Ascending aorta (tissue), 2 donors: ENCODE results near the gene DEDD. TPM values are rescaled to one million over a fixed set of nuclear protein-coding genes. Genes with fewer than 3 reads are reported as not detected.

ENCODE experiments used
- DNase-seq, 2 donors: peaks; one replicate each; pipeline ENCODE4 v3.0.0-alpha.2; 2019; ENCODE audit warnings: low spot score in 2 of 2
- H3K27ac ChIP-seq, 2 donors: fragments of 200-600 bp; sonication (generic); one replicate each; pipeline ENCODE4 v1.5.1; 2016 to 2017; ENCODE audit warnings: mild to moderate bottlenecking in 1 of 2
- H3K27me3 ChIP-seq: fragments of 200-600 bp; sonication (generic); one replicate; pipeline ENCODE4 v1.5.1; 2017
- H3K36me3 ChIP-seq, 2 donors: fragments of 200-600 bp; sonication (generic); one replicate each; pipeline ENCODE4 v1.5.1; 2016
- H3K4me1 ChIP-seq, 2 donors: fragments of 200-600 bp; sonication (generic); one replicate each; pipeline ENCODE4 v1.5.1; 2016 to 2017; ENCODE audit warnings: mild to moderate bottlenecking in 1 of 2
- H3K4me3 ChIP-seq, 2 donors: fragments of 200-600 bp; sonication (generic); one replicate each; pipeline ENCODE4 v1.5.1; 2016 to 2017; ENCODE audit warnings: mild to moderate bottlenecking in 1 of 2
- H3K9me3 ChIP-seq, 2 donors: fragments of 200-600 bp; sonication (generic); one replicate each; pipeline ENCODE4 v1.5.1; 2016
- CTCF ChIP-seq, 3 experiments: fragments of 200-600 bp in 2 of 3; fragments of 450-650 bp in 1 of 3; sonication (generic) in 2 of 3; IDR thresholded peaks; one replicate each; pipeline ENCODE4 v1.5.1; 2016 to 2019; ENCODE audit warnings: antibody characterized with exemption in 3 of 3, mild to moderate bottlenecking in 1 of 3, moderate library complexity in 1 of 3
- intact Hi-C: fragments of 100-400 bp; cut with DNase I; formaldehyde crosslinking; loops from one replicate; pipeline ENCODE4 v1.15.1; 2023
- total RNA-seq: library from RNA; depleted of rRNA; stranded (reverse); fragments of >200 nt; gene quantifications from one replicate; pipeline ENCODE4 v1.1.0, GENCODE V29; 2016

DEDD gene
- total RNA-seq, 1 donor from 2014 or later, result 27.8 TPM

GRCh38 chr1:161090617-161091016, 41.9 kb downstream of the DEDD start:
- intact Hi-C loops, result loop anchor here (10.0 kb wide), 2 partner anchors 256 to 366 kb away; no protein-coding TSS in a partner anchor
- Histone ChIP-seq H3K27ac (no peak overlapping the region), H3K4me3 (no peak overlapping the region), H3K9me3 (no peaks in the 10 kb centered on the region), H3K27me3 (no peaks in the 10 kb centered on the region), H3K36me3 (no peaks in the 10 kb centered on the region), H3K4me1 (no peaks in the 10 kb centered on the region)
- DNase-seq, result no peak
- no peak for TF ChIP-seq CTCF (IDR thresholded peaks at IDR 0.05)

DNA sequence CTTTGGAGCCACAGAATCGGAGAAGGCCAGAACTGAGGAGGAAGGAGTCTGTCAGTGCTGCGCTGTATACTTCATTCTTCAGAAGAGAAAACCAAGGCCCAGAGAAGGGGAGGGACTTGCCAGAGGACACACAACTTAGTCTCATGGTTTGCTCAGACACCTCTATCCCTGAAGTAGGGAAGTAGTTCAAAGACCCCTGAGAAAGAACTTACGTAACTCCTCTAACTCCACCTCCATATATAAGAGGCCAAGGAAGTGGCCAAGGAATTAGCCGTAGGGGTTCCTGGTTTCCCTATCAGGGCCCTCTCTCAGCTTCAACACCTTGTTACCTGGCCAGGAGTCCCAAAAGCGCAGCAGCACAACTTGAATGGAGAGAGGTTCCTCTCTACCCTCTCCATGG, 42.5 kb downstream of the DEDD start:
- no peak for DNase-seq
- TF ChIP-seq CTCF (IDR thresholded peaks at IDR 0.05), result no peak
- H3K4me3 ChIP-seq, result no peak overlapping the region

GRCh38 chr1:161089251-161089924, 43.1 kb downstream of the DEDD start, which contains the start of gene NECTIN4:
Gene NECTIN4, minus strand, starts transcription at chr1:161089558. Its CDS starts 262 bp downstream, at chr1:161089296.
- no peaks in the 10 kb centered on the region for H3K4me1 ChIP-seq
- H3K27me3 ChIP-seq, result no peaks in the 10 kb centered on the region
- H3K9me3 ChIP-seq, result no peaks in the 10 kb centered on the region
- DNase-seq, result peak in 1 of 2 donors; percentile 60
- TF ChIP-seq CTCF (IDR thresholded peaks at IDR 0.05), result no peak
- H3K4me3 ChIP-seq, result no peak within 1 kb of the TSS
- H3K27ac ChIP-seq, result no peak within 1 kb of the TSS
- no peaks in the 10 kb centered on the region for H3K36me3 ChIP-seq
- intact Hi-C loops, result no loop called here

More for the DNA sequence above, 42.5 kb downstream of the DEDD start:
- Histone ChIP-seq H3K9me3 (no peaks in the 10 kb centered on the region), H3K27me3 (no peaks in the 10 kb centered on the region), H3K4me1 (no peaks in the 10 kb centered on the region), H3K36me3 (no peaks in the 10 kb centered on the region), H3K27ac (no peak overlapping the region)
- intact Hi-C loops, result loop anchor here (10.0 kb wide), 2 partner anchors 255 to 365 kb away; no protein-coding TSS in a partner anchor

DNA sequence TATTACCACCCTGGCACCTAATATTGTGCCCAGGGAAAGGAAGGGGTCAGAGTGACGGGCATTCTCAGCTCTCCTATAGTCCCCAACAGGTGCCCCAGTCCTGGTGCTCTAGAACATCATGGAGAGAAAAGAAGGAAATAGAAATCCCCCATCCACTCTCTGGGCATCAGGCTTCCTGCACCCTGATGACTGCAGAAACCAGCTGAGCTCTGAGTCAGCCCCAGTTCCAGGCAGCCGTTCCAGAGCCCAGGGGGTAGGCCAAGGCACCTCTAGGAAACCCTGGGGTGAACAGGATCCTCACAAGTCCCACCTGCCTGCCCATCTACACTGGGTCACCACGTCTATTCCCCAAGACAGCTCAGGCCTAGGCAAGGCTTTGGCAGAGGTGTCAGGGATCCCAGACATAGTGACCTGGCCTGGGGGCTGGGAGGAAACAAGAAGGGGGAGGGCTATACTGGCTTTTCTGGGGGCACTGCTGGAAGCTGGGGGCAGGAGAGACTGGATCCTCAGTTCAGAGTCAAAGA, 43.8 kb downstream of the DEDD start:
- Histone ChIP-seq H3K27me3 (no peaks in the 10 kb centered on the region), H3K36me3 (no peaks in the 10 kb centered on the region), H3K4me3 (no peak overlapping the region), H3K27ac (no peak overlapping the region), H3K9me3 (no peaks in the 10 kb centered on the region), H3K4me1 (no peaks in the 10 kb centered on the region)
- DNase-seq, result no peak
- intact Hi-C loops, result no loop called here
- TF ChIP-seq CTCF (IDR thresholded peaks at IDR 0.05), result no peak

GRCh38 chr1:161086457-161086856, 46.0 kb downstream of the DEDD start:
- no peak overlapping the region for H3K4me3 ChIP-seq
- intact Hi-C loops, result no loop called here
- no peaks in the 10 kb centered on the region for H3K36me3 ChIP-seq
- H3K27ac ChIP-seq, result no peak overlapping the region
- TF ChIP-seq CTCF (IDR thresholded peaks at IDR 0.05), result no peak
- H3K27me3 ChIP-seq, result no peaks in the 10 kb centered on the region
- H3K4me1 ChIP-seq, result no peaks in the 10 kb centered on the region
- no peak for DNase-seq
- no peaks in the 10 kb centered on the region for H3K9me3 ChIP-seq
